Neutrophil (primary cell): ENCODE data around the gene GAD1.

ENCODE experiments used
- H3K27ac ChIP-seq: fragments of 200-600 bp; sonication (generic); 2 replicates; pipeline ENCODE4 v1.5.1; 2016; ENCODE audit warnings: mild to moderate bottlenecking, moderate library complexity
- H3K27me3 ChIP-seq: fragments of 200-600 bp; sonication (generic); 2 replicates; pipeline ENCODE4 v1.6.0; 2016; ENCODE audit warnings: mild to moderate bottlenecking
- H3K36me3 ChIP-seq: fragments of 200-600 bp; sonication (generic); 2 replicates; pipeline ENCODE4 v1.5.1; 2017
- H3K4me1 ChIP-seq, 2 experiments: fragments of 200-600 bp in 1 of 2; sonication (generic) in 1 of 2; 1 replicate in 1 of 2; 2 replicates in 1 of 2; pipeline versions ENCODE4 v1.5.1 to v1.6.1; 2013 to 2016; ENCODE audit warnings: low read depth in 1 of 2, low read length in 1 of 2, mild to moderate bottlenecking in 1 of 2, moderate library complexity in 1 of 2; ENCODE audit not compliant: control insufficient read depth in 1 of 2, insufficient read depth in 1 of 2
- H3K4me3 ChIP-seq, 2 experiments: fragments of 200-600 bp in 1 of 2; sonication (generic) in 1 of 2; 1 replicate in 1 of 2; 2 replicates in 1 of 2; pipeline ENCODE4 v1.5.1; 2013 to 2016; ENCODE audit warnings: low read depth in 1 of 2, low read length in 1 of 2, mild to moderate bottlenecking in 1 of 2, moderate library complexity in 1 of 2
- H3K9me3 ChIP-seq: fragments of 200-600 bp; sonication (generic); 2 replicates; pipeline ENCODE4 v1.5.1; 2016
- TF ChIP-seq, protein P1 (sequence below): fragments of 200-600 bp; sonication (generic); IDR thresholded peaks from 2 replicates; pipeline ENCODE4 v1.5.1; 2016; ENCODE audit warnings: antibody characterized with exemption

The GAD1 gene

GRCh38 chr2:170806548-170806947 lies 10.1 kb upstream of the GAD1 start:
- Histone ChIP-seq H3K9me3 (no peaks in the 10 kb centered on the region), H3K27me3 (peaks cover 6% of the 10 kb centered on the region), H3K4me1 (peaks cover 5 to 15% of the 10 kb centered on the region in 2 experiments), H3K36me3 (no peaks in the 10 kb centered on the region), H3K4me3 (no peak overlapping the region), H3K27ac (no peak overlapping the region)
- TF ChIP-seq, protein P1, sequence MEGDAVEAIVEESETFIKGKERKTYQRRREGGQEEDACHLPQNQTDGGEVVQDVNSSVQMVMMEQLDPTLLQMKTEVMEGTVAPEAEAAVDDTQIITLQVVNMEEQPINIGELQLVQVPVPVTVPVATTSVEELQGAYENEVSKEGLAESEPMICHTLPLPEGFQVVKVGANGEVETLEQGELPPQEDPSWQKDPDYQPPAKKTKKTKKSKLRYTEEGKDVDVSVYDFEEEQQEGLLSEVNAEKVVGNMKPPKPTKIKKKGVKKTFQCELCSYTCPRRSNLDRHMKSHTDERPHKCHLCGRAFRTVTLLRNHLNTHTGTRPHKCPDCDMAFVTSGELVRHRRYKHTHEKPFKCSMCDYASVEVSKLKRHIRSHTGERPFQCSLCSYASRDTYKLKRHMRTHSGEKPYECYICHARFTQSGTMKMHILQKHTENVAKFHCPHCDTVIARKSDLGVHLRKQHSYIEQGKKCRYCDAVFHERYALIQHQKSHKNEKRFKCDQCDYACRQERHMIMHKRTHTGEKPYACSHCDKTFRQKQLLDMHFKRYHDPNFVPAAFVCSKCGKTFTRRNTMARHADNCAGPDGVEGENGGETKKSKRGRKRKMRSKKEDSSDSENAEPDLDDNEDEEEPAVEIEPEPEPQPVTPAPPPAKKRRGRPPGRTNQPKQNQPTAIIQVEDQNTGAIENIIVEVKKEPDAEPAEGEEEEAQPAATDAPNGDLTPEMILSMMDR: no peak

DNA sequence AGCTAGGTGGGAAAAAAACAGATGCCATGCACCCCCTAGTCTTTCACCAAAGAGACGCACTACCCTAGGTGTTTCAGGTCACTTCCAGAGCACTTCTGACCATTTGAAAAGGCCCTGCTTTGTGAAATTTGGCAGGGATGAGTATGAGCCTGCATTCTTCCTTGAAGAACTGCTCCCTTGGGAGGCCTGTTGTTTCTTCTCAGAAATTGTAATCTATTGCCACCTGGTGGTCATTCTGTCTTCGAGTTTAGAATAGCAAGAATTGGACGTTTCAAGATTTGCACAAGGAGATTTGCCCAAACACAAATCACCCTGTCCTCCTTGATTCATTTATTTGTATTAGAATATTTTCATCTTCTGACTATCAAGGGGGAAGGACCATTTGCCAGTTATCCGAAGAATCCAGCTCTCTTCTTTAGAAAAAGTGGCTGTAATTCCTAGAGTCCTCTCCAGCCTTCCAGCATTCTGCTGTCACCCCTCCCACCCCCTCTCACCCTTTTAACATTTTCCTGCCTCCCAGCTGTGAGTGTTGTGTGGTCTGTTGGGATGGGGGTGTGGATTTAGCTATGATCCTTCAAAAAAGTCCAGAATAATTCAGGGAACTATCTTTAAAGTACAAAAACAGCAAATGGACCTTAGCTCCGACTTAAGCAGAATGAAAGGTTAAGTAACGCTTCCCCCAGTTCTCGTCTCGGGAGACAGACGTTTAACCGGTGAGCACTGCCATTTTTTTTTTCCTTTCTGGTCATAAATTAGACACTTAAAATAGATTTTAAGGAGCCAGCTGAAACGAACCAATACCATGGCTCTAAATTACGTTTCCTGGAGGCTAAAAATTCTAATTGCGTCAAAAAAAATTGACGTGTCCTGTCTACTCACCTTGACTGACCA lies 3.7 kb upstream of the GAD1 start:
- TF ChIP-seq, protein P1: no peak
- H3K9me3 ChIP-seq: no peaks in the 10 kb centered on the region
- H3K4me1 ChIP-seq: peaks cover 25 to 29% of the 10 kb centered on the region in 2 experiments
- H3K27ac ChIP-seq: no peak overlapping the region
- no peak overlapping the region for H3K4me3 ChIP-seq
- H3K27me3 ChIP-seq: peaks cover 62% of the 10 kb centered on the region
- H3K36me3 ChIP-seq: no peaks in the 10 kb centered on the region

DNA sequence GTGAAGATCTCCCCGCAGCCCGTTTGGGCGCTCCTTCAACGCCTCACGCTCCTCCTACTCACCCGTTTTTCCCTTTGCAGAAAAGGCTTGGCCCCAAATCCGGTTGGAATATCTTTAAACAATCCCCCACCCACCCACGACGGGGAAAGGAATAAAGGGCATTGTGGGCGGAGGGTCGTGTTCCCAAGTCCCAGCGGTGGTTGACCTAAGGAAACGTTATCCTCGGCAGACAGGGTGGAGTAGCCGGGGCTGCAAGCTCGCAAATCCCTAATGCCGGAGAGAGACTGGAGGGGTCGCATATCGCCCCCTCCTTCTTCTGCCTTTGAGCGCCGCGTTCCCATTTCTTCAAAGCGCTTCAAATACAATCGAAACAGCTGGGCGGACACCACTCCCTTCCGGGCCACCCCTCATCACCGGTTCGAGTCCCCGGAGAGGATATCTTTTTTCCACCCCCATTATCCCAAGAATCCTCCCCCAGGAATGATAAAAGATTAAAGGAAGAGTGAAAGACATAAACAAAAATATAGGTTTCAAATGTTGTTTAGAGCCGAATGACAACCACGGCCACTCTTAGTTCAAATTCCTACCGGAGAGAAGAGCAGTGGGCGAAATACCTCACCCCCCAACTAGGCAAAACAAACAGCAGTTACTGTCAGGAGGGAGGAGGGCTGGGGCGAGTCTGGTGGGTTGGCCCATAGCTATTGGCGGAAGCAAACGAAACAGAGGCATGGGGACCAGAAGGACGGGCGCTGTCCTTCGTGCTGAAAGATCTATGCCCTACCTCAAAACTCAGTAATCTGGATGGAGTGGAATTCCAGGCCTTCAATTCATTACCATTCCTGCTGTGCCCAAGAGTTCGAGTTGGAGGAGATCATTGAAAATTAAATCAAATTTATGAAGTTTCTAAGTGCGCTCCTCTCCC lies 2.8 kb upstream of the GAD1 start:
- TF ChIP-seq, protein P1: no peak

DNA sequence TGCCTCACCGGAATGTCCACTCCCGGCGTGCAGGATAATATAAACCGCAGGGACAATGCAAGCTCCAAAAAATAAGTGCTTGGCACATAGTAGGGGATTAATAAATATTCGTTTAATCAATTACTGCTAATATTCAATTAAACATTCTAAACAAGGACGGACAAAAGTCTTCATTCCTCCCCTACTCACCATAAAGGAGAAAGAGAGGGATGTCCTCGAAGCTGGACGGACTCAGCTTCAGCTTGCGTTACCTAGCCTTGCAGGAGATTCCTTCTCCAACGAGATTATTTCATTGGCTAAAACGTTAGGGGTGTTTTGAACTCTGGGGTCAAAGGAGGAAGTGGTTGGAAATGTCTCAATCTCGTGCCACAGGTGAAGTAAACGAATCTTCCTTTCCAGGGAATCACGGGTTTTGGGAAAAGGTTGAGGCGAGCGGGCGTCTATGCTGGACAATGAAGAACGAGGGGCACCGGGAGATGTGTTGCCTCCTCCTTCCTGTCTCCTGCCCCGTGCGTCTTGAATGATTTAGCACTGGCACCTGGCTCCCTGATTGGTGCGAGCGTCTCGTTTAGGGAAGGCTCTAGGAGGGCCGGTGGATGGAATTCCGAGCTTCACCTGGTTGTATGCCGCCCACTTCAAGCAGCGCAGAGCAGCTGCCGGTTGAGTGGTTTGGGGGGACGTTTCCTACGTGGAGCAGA lies 2.0 kb upstream of the GAD1 start:
- Histone ChIP-seq H3K4me3 (no peak overlapping the region), H3K27me3 (peaks cover 80% of the 10 kb centered on the region), H3K4me1 (peaks cover 32 to 38% of the 10 kb centered on the region in 2 experiments), H3K27ac (no peak overlapping the region), H3K36me3 (no peaks in the 10 kb centered on the region), H3K9me3 (no peaks in the 10 kb centered on the region)
- TF ChIP-seq, protein P1: no peak

More for the DNA sequence above, 2.8 kb upstream of the GAD1 start:
- Histone ChIP-seq H3K27me3 (peaks cover 72% of the 10 kb centered on the region), H3K9me3 (no peaks in the 10 kb centered on the region), H3K27ac (no peak overlapping the region), H3K36me3 (no peaks in the 10 kb centered on the region), H3K4me1 (peaks cover 32 to 38% of the 10 kb centered on the region in 2 experiments), H3K4me3 (no peak overlapping the region)

GRCh38 chr2:170815311-170815710 lies 1.4 kb upstream of the GAD1 start:
- Histone ChIP-seq H3K4me3 (no peak overlapping the region), H3K9me3 (no peaks in the 10 kb centered on the region), H3K4me1 (peaks cover 34 to 43% of the 10 kb centered on the region in 2 experiments), H3K27me3 (peaks cover 85% of the 10 kb centered on the region), H3K36me3 (no peaks in the 10 kb centered on the region), H3K27ac (no peak overlapping the region)
- TF ChIP-seq, protein P1: no peak
